Mesothelial cell of epicardium (in vitro differentiated cells): ENCODE measurements around the gene SF3A1. TPM values are rescaled to one million over a fixed set of nuclear protein-coding genes. Genes with fewer than 3 reads are reported as not detected.

Experiments
- DNase-seq, 2 experiments: peaks; one replicate each; pipeline ENCODE4 v3.0.0; 2021; ENCODE audit warnings: low spot score in 2 of 2; ENCODE audit not compliant: unreplicated experiment in 2 of 2
- H3K27ac Mint-ChIP-seq: 2 replicates; pipeline ENCODE4 v1.8.0; 2021; ENCODE audit warnings: mixed read lengths
- H3K27me3 Mint-ChIP-seq: 2 replicates; pipeline ENCODE4 v1.8.0; 2021; ENCODE audit warnings: low read depth, mixed read lengths
- H3K36me3 Mint-ChIP-seq: 2 replicates; pipeline ENCODE4 v1.8.0; 2021; ENCODE audit warnings: mixed read lengths
- H3K4me1 Mint-ChIP-seq: 2 replicates; pipeline ENCODE4 v1.8.0; 2021; ENCODE audit warnings: mixed read lengths
- H3K4me3 Mint-ChIP-seq: 2 replicates; pipeline ENCODE4 v1.8.0; 2021; ENCODE audit warnings: mild to moderate bottlenecking, moderate library complexity, mixed read lengths
- H3K9me3 Mint-ChIP-seq: 2 replicates; pipeline ENCODE4 v1.8.0; 2021; ENCODE audit warnings: mixed read lengths
- CTCF ChIP-seq: fragments of 200-600 bp; sonication (generic); IDR thresholded peaks from one replicate; pipeline ENCODE4 v1.5.0; 2021; ENCODE audit warnings: antibody characterized with exemption; ENCODE audit not compliant: unreplicated experiment
- total RNA-seq: library from RNA; stranded (reverse); gene quantifications from 3 replicates; pipeline ENCODE4 v1.2.1, GENCODE V29; 2021

Gene SF3A1
- total RNA-seq, 1 donor from 2014 or later, result 142 TPM

GRCh38 chr22:30335236-30335635 is 21.5 kb downstream of the SF3A1 start:
- H3K4me1 Mint-ChIP-seq, result peaks cover 4% of the 10 kb centered on the region
- no peak for TF ChIP-seq CTCF

GRCh38 chr22:30334646-30335045 is 22.0 kb downstream of the SF3A1 start:
- Mint-ChIP-seq H3K27me3 (no peaks in the 10 kb centered on the region), H3K27ac (no peak overlapping the region), H3K4me1 (peaks cover 4% of the 10 kb centered on the region), H3K9me3 (no peaks in the 10 kb centered on the region), H3K4me3 (no peak overlapping the region), H3K36me3 (peaks cover 52% of the 10 kb centered on the region)
- TF ChIP-seq CTCF, result no peak
- DNase-seq, result no peak

More at GRCh38 chr22:30335236-30335635, 21.5 kb downstream of the SF3A1 start:
- no peak overlapping the region for H3K27ac Mint-ChIP-seq
- no peak for DNase-seq
- no peaks in the 10 kb centered on the region for H3K9me3 Mint-ChIP-seq
- H3K36me3 Mint-ChIP-seq, result peaks cover 56% of the 10 kb centered on the region
- no peak overlapping the region for H3K4me3 Mint-ChIP-seq
- H3K27me3 Mint-ChIP-seq, result no peaks in the 10 kb centered on the region

GRCh38 chr22:30333707-30334087 is 23.0 kb downstream of the SF3A1 start:
- no peaks in the 10 kb centered on the region for H3K9me3 Mint-ChIP-seq
- H3K4me1 Mint-ChIP-seq, result peaks cover 6% of the 10 kb centered on the region
- peaks cover 44% of the 10 kb centered on the region for H3K36me3 Mint-ChIP-seq
- no peak for DNase-seq
- no peak for TF ChIP-seq CTCF
- no peak overlapping the region for H3K4me3 Mint-ChIP-seq
- H3K27ac Mint-ChIP-seq, result no peak overlapping the region
- no peaks in the 10 kb centered on the region for H3K27me3 Mint-ChIP-seq

GRCh38 chr22:30332994-30333706 is 23.5 kb downstream of the SF3A1 start:
- Mint-ChIP-seq H3K9me3 (no peaks in the 10 kb centered on the region), H3K4me1 (peaks cover 10% of the 10 kb centered on the region), H3K27ac (no peak overlapping the region), H3K36me3 (peaks cover 40% of the 10 kb centered on the region), H3K4me3 (no peak overlapping the region), H3K27me3 (no peaks in the 10 kb centered on the region)
- TF ChIP-seq CTCF, result no peak
- DNase-seq, result no peak

- peaks cover 14% of the 10 kb centered on the region for H3K4me1 Mint-ChIP-seq
- H3K27ac Mint-ChIP-seq, result no peak overlapping the region
- no peak overlapping the region for H3K4me3 Mint-ChIP-seq
- H3K27me3 Mint-ChIP-seq, result no peaks in the 10 kb centered on the region
- no peak for TF ChIP-seq CTCF
- peaks cover 34% of the 10 kb centered on the region for H3K36me3 Mint-ChIP-seq
- no peaks in the 10 kb centered on the region for H3K9me3 Mint-ChIP-seq
- no peak for DNase-seq
Observed at GRCh38 chr22:30332551-30332950, 24.1 kb downstream of the SF3A1 start.
